Suprapubic skin (tissue), 4 donors: Measurements from ENCODE around the gene TVP23C. TPM values are rescaled to one million over a fixed set of nuclear protein-coding genes. Genes with fewer than 3 reads are reported as not detected.

Source experiments
- DNase-seq, 2 donors: peaks; one replicate each; pipeline ENCODE4 v3.0.0-alpha.2; 2019; ENCODE audit warnings: low spot score in 2 of 2
- H3K27ac ChIP-seq: fragments of 200-600 bp; sonication (generic); one replicate; pipeline ENCODE4 v1.5.1; 2019
- H3K27me3 ChIP-seq: fragments of 200-600 bp; sonication (generic); one replicate; pipeline ENCODE4 v1.5.1; 2019
- H3K36me3 ChIP-seq: fragments of 200-600 bp; sonication (generic); one replicate; pipeline ENCODE4 v1.5.1; 2019
- H3K4me1 ChIP-seq: fragments of 200-600 bp; sonication (generic); one replicate; pipeline ENCODE4 v1.5.1; 2019
- H3K4me3 ChIP-seq: fragments of 200-600 bp; sonication (generic); one replicate; pipeline ENCODE4 v1.5.1; 2019; ENCODE audit warnings: mild to moderate bottlenecking
- H3K9me3 ChIP-seq: fragments of 200-600 bp; sonication (generic); one replicate; pipeline ENCODE4 v1.5.1; 2019
- POLR2AphosphoS5 ChIP-seq, 3 donors: sonication (generic); formaldehyde crosslinking; IDR thresholded peaks; one replicate each; pipeline ENCODE4 v1.6.1; 2017; ENCODE audit warnings: antibody characterized with exemption in 3 of 3
- WGBS: methylation state at CpG from one replicate; pipeline ENCODE4 v1.1.5; 2018; 5-methylcytosine and 5-hydroxymethylcytosine counted together
- total RNA-seq, 4 donors: library from RNA; depleted of rRNA; stranded (reverse); fragments of >200 nt; gene quantifications; one replicate each; pipeline ENCODE4 v1.1.0, GENCODE V29; 2016
- TF ChIP-seq, protein P1 (sequence below), 2 donors: fragments of 200-600 bp in 1 of 2; fragments of 450-650 bp in 1 of 2; sonication (generic) in 1 of 2; IDR thresholded peaks; one replicate each; pipeline ENCODE4 v1.5.1; 2016 to 2019; ENCODE audit warnings: antibody characterized with exemption in 2 of 2, mild to moderate bottlenecking in 1 of 2, moderate library complexity in 1 of 2

Gene TVP23C
- total RNA-seq, 4 donors from 2014 or later: 11.4 to 50.5 (median 20.9) TPM

DNA sequence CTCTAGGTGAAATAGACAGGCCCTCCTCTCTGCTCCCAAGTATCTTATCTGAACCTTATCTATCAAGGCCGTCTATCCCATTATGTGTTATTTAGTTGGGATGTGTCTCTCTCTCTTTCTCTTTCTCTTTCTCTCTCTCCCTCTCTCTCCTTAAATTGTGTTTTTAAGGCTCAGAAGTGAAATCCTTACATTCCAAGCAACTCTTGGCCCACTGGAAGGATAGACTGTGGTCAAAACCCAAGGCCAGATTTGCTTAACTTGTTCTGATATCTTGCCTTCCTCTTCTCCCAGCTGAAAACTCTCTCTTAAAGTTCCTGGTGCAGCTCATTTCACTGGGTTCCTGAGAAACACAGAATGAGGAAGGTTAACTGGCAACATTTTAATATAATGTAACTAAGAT lies 110.5 kb downstream of the TVP23C start:
- Histone ChIP-seq H3K36me3 (no peaks in the 10 kb centered on the region), H3K27ac (no peak overlapping the region), H3K9me3 (no peaks in the 10 kb centered on the region), H3K4me1 (peaks cover 29% of the 10 kb centered on the region), H3K4me3 (no peak overlapping the region), H3K27me3 (no peaks in the 10 kb centered on the region)
- TF ChIP-seq POLR2AphosphoS5 (IDR thresholded peaks at IDR 0.05): no peak
- TF ChIP-seq, protein P1, sequence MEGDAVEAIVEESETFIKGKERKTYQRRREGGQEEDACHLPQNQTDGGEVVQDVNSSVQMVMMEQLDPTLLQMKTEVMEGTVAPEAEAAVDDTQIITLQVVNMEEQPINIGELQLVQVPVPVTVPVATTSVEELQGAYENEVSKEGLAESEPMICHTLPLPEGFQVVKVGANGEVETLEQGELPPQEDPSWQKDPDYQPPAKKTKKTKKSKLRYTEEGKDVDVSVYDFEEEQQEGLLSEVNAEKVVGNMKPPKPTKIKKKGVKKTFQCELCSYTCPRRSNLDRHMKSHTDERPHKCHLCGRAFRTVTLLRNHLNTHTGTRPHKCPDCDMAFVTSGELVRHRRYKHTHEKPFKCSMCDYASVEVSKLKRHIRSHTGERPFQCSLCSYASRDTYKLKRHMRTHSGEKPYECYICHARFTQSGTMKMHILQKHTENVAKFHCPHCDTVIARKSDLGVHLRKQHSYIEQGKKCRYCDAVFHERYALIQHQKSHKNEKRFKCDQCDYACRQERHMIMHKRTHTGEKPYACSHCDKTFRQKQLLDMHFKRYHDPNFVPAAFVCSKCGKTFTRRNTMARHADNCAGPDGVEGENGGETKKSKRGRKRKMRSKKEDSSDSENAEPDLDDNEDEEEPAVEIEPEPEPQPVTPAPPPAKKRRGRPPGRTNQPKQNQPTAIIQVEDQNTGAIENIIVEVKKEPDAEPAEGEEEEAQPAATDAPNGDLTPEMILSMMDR (IDR thresholded peaks at IDR 0.05): no peak
- DNase-seq: no peak
- WGBS: 72% methylated on average over 1 of the region's 1 CpG

Other genes starting within 250 kb of the TVP23C start
- gene TEKT3, start 221.9 kb downstream of the TVP23C start, total RNA-seq: not detected
- gene CDRT4, start 95.9 kb downstream of the TVP23C start, total RNA-seq: 10 to 100 TPM in 2 of 4 donors, 1 to 10 TPM in 2; 7.1 to 23.8 (median 8.8) TPM
- 1 to 10 TPM; 2.8 to 4.0 (median 3.6) TPM for gene FBXW10B, start 56.2 kb upstream of the TVP23C start, total RNA-seq
- gene TRIM16, start 120.8 kb upstream of the TVP23C start, total RNA-seq: 10 to 100 TPM; 52.8 to 92.1 (median 63.8) TPM
- 10 to 100 TPM; 12.9 to 22.3 (median 19.4) TPM for gene ZNF286A, start 136.3 kb upstream of the TVP23C start, total RNA-seq
- gene TBC1D26, start 168.8 kb upstream of the TVP23C start, total RNA-seq: under 1 TPM in 1 of 4 donors, not detected in 3; 0.29 TPM